Measurements from ENCODE around the gene DTNA.

DNA sequence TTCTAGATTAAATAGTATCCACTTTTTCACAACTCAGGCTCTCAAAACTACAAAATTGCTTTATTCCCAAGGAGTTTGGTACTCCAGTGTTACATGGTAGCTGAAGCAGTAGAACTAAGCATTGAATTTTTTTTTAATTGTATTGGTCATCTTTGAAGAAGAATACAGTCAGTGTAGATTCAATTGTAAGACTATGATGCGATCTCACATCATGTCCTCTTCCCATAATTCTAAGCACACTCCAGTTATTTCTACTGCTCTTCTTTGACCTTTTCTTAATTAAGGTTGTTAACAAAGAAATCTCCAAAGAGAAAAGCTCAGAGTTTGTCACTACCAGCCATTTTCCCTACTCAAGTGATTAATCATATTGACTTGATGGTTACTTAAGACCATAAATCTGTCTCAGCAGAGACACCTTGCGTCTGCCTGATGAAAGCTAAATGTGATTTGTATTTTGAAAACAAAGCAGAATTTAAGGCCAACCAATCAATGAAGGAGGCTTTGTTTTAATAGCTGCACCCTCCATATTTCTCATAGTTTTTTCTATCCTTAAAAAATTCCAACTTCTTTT, 130.2 kb downstream of the DTNA start:
- no peak for TF ChIP-seq ELF1 (IDR thresholded peaks at IDR 0.05; ENCODE audit: borderline replicate concordance, low read depth)
- TF ChIP-seq POLR2AphosphoS5 (IDR thresholded peaks at IDR 0.05; ENCODE audit: low read depth, low read length), result no peak
- TF ChIP-seq, protein P1, sequence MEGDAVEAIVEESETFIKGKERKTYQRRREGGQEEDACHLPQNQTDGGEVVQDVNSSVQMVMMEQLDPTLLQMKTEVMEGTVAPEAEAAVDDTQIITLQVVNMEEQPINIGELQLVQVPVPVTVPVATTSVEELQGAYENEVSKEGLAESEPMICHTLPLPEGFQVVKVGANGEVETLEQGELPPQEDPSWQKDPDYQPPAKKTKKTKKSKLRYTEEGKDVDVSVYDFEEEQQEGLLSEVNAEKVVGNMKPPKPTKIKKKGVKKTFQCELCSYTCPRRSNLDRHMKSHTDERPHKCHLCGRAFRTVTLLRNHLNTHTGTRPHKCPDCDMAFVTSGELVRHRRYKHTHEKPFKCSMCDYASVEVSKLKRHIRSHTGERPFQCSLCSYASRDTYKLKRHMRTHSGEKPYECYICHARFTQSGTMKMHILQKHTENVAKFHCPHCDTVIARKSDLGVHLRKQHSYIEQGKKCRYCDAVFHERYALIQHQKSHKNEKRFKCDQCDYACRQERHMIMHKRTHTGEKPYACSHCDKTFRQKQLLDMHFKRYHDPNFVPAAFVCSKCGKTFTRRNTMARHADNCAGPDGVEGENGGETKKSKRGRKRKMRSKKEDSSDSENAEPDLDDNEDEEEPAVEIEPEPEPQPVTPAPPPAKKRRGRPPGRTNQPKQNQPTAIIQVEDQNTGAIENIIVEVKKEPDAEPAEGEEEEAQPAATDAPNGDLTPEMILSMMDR (IDR thresholded peaks at IDR 0.05 in 2 of 3, conservative IDR thresholded peaks at IDR 0.05 in 1 of 3; ENCODE audit: borderline replicate concordance in 1 of 3, insufficient read depth in 1 of 3, low read depth in 2 of 3, low read length in 2 of 3), result no peak

Measured in HCT116 (cell line).